ENCODE data around the gene LYPD3.

GRCh38 chr19:43490759-43491158 is 25.4 kb upstream of the LYPD3 start:
- TF ChIP-seq CTCF (IDR thresholded peaks at IDR 0.05) (no peak), POLR2A (IDR thresholded peaks at IDR 0.05) (no peak)

Data from prostate gland (tissue), 2 donors.